ENCODE measurements around the gene FAM13C.

GRCh38 chr10:59387951-59388670 is 25.8 kb upstream of the FAM13C start:
- no peak for TF ChIP-seq CTCF (IDR thresholded peaks at IDR 0.05; ENCODE audit: low read length)
- no peak for TF ChIP-seq EZH2 (optimal IDR thresholded peaks at IDR 0.05; ENCODE audit: low read depth, low read length)
- no peak for TF ChIP-seq EZH2phosphoT487 (IDR thresholded peaks at IDR 0.05; ENCODE audit: low read length)

Data from MM.1S (cell line).